HFFc6 (cell line): ENCODE data around the gene INO80B. TPM values are rescaled to one million over a fixed set of nuclear protein-coding genes. Genes with fewer than 3 reads are reported as not detected.

Source experiments
- DNase-seq: peaks from one replicate; pipeline ENCODE4 v3.0.0-alpha.2; 2018
- H3K27ac Mint-ChIP-seq: 2 replicates; pipeline ENCODE4 v1.8.0; 2020; ENCODE audit warnings: mild to moderate bottlenecking, mixed read lengths
- H3K27me3 Mint-ChIP-seq: 2 replicates; pipeline ENCODE4 v1.8.0; 2021; ENCODE audit warnings: mild to moderate bottlenecking, moderate library complexity, mixed read lengths; ENCODE audit not compliant: insufficient read depth
- H3K36me3 Mint-ChIP-seq: 2 replicates; pipeline ENCODE4 v1.8.0; 2021; ENCODE audit warnings: low read depth, mixed read lengths
- H3K4me1 Mint-ChIP-seq: 2 replicates; pipeline ENCODE4 v1.8.0; 2020; ENCODE audit warnings: low read depth, mixed read lengths
- H3K4me3 Mint-ChIP-seq: 2 replicates; pipeline ENCODE4 v1.8.0; 2020; ENCODE audit warnings: mild to moderate bottlenecking, moderate library complexity, mixed read lengths
- H3K9me3 Mint-ChIP-seq: 2 replicates; pipeline ENCODE4 v1.8.0; 2020; ENCODE audit warnings: mild to moderate bottlenecking, mixed read lengths
- long read RNA-seq: library from polyadenylated mRNA; unstranded; transcript quantifications from one replicate; pipeline ENCODE4 v2.0.0, GENCODE V29; 2019
- total RNA-seq, 6 experiments: library from RNA; stranded (reverse); fragmentation: NEBNext Ultra II Directional; extraction: Animal tissue kit (Norgen Biotek cat#: 25700); gene quantifications; 2 replicates in 1 of 6; 3 replicates in 5 of 6; pipeline ENCODE4 v1.2.3, GENCODE V29; 2021
- TF ChIP-seq, protein P1 (sequence below): fragments of 200-600 bp; sonication (generic); IDR thresholded peaks from 2 replicates; pipeline ENCODE4 v1.5.0; 2021; ENCODE audit warnings: antibody characterized with exemption, mild to moderate bottlenecking

Gene INO80B
- 10 to 100 TPM; 18.4 to 26.9 (median 21.4) TPM for total RNA-seq
- long read RNA-seq: 0 reads

DNA sequence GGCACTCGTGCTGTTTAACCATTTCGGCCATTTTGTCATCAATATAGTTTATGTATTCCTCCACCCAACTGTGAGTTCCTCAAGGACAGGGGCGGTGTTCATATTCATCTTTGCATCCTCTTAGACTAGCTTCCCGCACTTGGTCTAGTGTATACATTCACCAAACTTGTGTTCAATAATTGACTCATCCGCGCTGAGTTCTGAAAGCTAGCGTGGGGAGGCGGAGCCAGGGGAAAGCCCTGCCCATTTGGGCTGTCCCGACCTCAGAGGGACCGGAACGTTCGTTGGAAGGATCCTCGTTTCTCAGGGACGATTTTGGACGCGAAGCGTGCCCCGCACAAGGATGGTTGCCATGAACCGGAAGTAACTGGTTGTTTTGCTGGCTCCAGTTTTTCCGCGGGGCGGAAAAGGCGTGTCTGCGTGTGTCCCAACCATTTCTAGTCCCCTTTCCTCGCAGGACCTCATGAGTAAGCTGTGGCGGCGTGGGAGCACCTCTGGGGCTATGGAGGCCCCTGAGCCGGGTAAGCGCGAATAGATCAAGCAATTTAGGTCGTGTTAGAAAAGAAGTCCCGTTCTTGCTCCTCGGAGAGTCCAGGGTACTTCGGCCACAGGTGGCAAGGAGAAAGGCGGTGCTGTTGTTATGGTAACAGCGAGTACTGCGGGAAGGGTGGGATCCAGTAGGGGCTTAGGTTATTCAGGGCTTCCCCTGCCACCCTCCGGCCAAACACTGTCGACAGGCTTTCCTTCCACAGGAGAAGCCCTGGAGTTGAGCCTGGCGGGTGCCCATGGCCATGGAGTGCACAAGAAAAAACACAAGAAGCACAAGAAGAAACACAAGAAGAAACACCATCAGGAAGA, at the start of gene INO80B:
TSS of gene INO80B (plus strand) at position 434 of the 858 bp plus-strand sequence. CDS start at position 464, 30 bp downstream.
- no peaks in the 10 kb centered on the region for H3K9me3 Mint-ChIP-seq
- H3K36me3 Mint-ChIP-seq: no peaks in the 10 kb centered on the region
- peak; percentile 98 for DNase-seq
- peak within 1 kb of the TSS; percentile 79 for H3K27ac Mint-ChIP-seq
- TF ChIP-seq, protein P1, sequence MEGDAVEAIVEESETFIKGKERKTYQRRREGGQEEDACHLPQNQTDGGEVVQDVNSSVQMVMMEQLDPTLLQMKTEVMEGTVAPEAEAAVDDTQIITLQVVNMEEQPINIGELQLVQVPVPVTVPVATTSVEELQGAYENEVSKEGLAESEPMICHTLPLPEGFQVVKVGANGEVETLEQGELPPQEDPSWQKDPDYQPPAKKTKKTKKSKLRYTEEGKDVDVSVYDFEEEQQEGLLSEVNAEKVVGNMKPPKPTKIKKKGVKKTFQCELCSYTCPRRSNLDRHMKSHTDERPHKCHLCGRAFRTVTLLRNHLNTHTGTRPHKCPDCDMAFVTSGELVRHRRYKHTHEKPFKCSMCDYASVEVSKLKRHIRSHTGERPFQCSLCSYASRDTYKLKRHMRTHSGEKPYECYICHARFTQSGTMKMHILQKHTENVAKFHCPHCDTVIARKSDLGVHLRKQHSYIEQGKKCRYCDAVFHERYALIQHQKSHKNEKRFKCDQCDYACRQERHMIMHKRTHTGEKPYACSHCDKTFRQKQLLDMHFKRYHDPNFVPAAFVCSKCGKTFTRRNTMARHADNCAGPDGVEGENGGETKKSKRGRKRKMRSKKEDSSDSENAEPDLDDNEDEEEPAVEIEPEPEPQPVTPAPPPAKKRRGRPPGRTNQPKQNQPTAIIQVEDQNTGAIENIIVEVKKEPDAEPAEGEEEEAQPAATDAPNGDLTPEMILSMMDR: no peak
- no peaks in the 10 kb centered on the region; the same call in none of the 2 replicates for H3K27me3 Mint-ChIP-seq
- peak within 1 kb of the TSS; percentile 94 for H3K4me3 Mint-ChIP-seq
- H3K4me1 Mint-ChIP-seq: peaks cover 40% of the 10 kb centered on the region

DNA sequence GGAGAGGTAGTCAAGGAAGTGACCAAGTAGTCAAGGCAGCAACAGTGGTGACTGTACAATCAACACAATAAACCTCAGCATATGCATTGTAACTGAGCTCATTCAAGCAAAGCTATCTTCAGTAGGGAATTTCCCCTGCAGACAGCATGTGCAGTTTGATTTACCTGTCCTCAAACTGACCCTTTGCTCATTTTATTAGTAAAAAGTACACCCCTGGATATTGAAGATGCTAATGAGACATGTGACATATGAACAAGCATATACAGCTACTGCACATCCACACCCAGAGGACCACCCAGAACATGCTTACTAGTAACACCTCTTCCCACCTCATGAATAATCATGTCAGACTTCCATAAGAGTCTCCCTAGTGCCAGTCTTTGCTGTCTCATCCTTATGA, 48.9 kb upstream of the INO80B start:
- no peak for DNase-seq
- Mint-ChIP-seq H3K9me3 (no peaks in the 10 kb centered on the region), H3K27ac (peak overlapping the region; percentile 78), H3K4me3 (peak overlapping the region; percentile 12; the same call in 1 of the 2 replicates), H3K36me3 (no peaks in the 10 kb centered on the region), H3K27me3 (0 out of 2 replicates have a peak, but pooled peaks cover 1% of the 10 kb centered on the region), H3K4me1 (peaks cover 28% of the 10 kb centered on the region)
- TF ChIP-seq, protein P1: no peak

DNA sequence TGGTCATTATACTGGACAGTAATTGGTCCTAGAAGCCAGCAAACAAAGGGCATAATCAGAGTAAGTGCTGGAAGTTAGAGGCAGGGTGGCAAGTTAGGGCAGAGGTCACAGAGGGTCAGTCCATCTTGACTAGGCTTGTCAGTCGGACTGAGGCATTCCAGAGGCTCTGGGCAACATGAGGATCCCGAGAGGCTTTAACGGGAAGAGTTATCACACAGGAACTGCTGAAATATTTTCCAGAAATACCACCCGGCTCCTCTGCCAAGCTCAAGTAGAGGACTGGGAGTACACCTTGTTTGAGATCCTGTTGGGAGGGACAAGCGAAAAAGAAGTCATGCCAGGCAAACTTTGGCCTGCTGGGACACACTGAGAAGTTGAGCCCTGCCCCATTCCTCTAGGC, 47.2 kb upstream of the INO80B start:
- Mint-ChIP-seq H3K4me1 (peaks cover 28% of the 10 kb centered on the region), H3K36me3 (no peaks in the 10 kb centered on the region), H3K27ac (peak overlapping the region; percentile 90), H3K9me3 (no peaks in the 10 kb centered on the region), H3K27me3 (0 out of 2 replicates have a peak, but pooled peaks cover 1% of the 10 kb centered on the region), H3K4me3 (no peak overlapping the region)
- DNase-seq: no peak
- TF ChIP-seq, protein P1: no peak

DNA sequence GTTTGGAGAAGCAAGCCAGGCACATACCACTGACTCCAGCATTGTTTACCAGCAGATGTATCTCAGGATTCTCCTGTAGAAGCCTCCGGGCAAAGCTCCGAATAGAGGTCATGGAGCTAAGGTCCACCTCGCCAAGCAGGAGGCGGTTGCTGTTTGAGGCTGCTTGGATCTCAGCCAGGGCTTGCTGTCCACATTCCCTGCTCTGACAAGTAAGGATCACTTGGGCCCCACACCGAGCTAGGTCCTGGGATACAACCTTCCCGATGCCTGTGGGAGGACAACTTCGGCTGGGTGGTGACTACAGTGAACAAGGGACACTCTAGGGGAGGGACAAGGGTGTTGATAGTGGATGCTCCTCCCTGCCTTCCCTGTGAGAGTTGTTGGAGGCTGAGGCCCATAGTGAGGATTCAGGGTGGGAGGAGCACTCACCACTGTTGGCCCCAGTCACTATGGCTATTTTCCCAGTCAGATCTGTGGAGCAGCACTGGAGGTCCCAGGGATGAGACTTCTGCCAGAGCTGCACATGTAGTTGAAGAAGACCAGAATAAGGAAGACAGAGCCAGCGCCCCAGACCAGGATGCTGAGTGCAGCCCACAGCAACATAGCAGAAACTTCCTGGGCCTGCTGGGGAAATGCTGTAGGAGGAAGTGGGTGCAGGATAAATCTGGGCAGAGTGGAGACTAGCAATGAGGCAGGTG, 41.7 kb upstream of the INO80B start:
- Mint-ChIP-seq H3K9me3 (no peaks in the 10 kb centered on the region), H3K4me1 (peaks cover 4% of the 10 kb centered on the region; the same call in 1 of the 2 replicates), H3K27ac (no peak overlapping the region), H3K36me3 (no peaks in the 10 kb centered on the region), H3K4me3 (no peak overlapping the region), H3K27me3 (no peaks in the 10 kb centered on the region)
- no peak for DNase-seq
- TF ChIP-seq, protein P1: no peak

DNA sequence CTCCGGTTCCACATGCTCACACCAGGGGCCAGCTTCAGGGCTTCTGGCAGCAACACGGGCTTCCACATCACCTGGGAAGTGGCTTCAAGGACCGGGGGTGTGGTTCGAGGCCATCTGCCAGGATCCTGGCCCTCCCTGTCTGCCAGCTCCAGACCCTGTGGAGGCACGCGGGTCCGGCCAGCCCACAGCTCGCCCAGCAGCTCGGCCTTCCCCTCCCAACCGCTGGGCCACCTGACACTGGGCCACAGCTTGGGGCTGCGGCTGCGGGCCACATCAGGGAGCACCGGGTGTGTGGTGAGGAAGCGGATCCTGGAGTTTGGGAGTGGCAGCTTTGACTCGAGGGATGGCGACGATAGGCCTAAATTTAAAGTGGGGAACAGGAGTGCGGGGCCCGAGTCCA, 40.4 kb upstream of the INO80B start:
- TF ChIP-seq, protein P1: no peak
- no peaks in the 10 kb centered on the region for H3K9me3 Mint-ChIP-seq
- no peak for DNase-seq
- H3K27me3 Mint-ChIP-seq: no peaks in the 10 kb centered on the region; the same call in 1 of the 2 replicates
- H3K36me3 Mint-ChIP-seq: no peaks in the 10 kb centered on the region
- H3K4me1 Mint-ChIP-seq: peaks cover 4% of the 10 kb centered on the region; the same call in 1 of the 2 replicates
- H3K4me3 Mint-ChIP-seq: peak overlapping the region; percentile 73; the same call in 1 of the 2 replicates
- no peak overlapping the region; the same call in 1 of the 2 replicates for H3K27ac Mint-ChIP-seq
